Activated T-cell treated with anti-CD3 and anti-CD28 coated beads, Interleukin-2, amount 50 U/mL, for 72 hours (primary cell): ENCODE measurements around the gene PAM. TPM values are rescaled to one million over a fixed set of nuclear protein-coding genes. Genes with fewer than 3 reads are reported as not detected.

Experiments
- ATAC-seq, 2 donors: fragments of 150-1000 bp; cut with Tn5 transposase; replicated peaks in 1 of 2; 2 replicates each; pipeline ENCODE4 v1.10.0; 2021; ENCODE audit warnings: moderate library complexity in 2 of 2, mild to moderate bottlenecking in 1 of 2
- DNase-seq, 2 donors: peaks; one replicate each; pipeline ENCODE4 v3.0.0; 2021 to 2022; ENCODE audit warnings: mixed read lengths in 1 of 2
- H3K27ac Mint-ChIP-seq: one replicate; pipeline ENCODE4 v1.8.0; 2022; ENCODE audit warnings: mild to moderate bottlenecking, moderate library complexity, mixed read lengths
- H3K27me3 Mint-ChIP-seq: one replicate; pipeline ENCODE4 v1.8.0; 2022; ENCODE audit warnings: low read depth, mixed read lengths
- H3K36me3 Mint-ChIP-seq, 2 donors: one replicate each; pipeline ENCODE4 v1.8.0; 2022; ENCODE audit warnings: mixed read lengths in 2 of 2, mild to moderate bottlenecking in 1 of 2; ENCODE audit not compliant: insufficient read depth in 2 of 2
- H3K4me1 Mint-ChIP-seq: one replicate; pipeline ENCODE4 v1.8.0; 2022; ENCODE audit warnings: low read depth, mixed read lengths
- H3K4me3 Mint-ChIP-seq, 2 donors: one replicate each; pipeline ENCODE4 v1.8.0; 2022; ENCODE audit warnings: mild to moderate bottlenecking in 2 of 2, mixed read lengths in 2 of 2, moderate library complexity in 2 of 2
- H3K9me3 Mint-ChIP-seq, 2 donors: one replicate each; pipeline ENCODE4 v1.8.0; 2022; ENCODE audit warnings: mixed read lengths in 2 of 2
- total RNA-seq, 2 donors: library from RNA; stranded (reverse); gene quantifications; one replicate each; pipeline ENCODE4 v1.2.3, GENCODE V29; 2022

Gene PAM
- total RNA-seq, 2 donors from 2014 or later, result 41.7 to 56.6 TPM

GRCh38 chr5:102759289-102759688 lies 4.2 kb downstream of the PAM start:
- Mint-ChIP-seq H3K36me3 (peaks cover 5% of the 10 kb centered on the region in 2 donors), H3K27ac (peak overlapping the region; percentile 48)

GRCh38 chr5:102759700-102760099 lies 4.6 kb downstream of the PAM start:
- H3K27me3 Mint-ChIP-seq, result no peaks in the 10 kb centered on the region
- H3K4me1 Mint-ChIP-seq, result peaks cover 79% of the 10 kb centered on the region
- DNase-seq, result no peak
- H3K27ac Mint-ChIP-seq, result no peak overlapping the region
- peak overlapping the region in 1 of 2 donors; percentile 2 for H3K4me3 Mint-ChIP-seq
- no peaks in the 10 kb centered on the region for H3K9me3 Mint-ChIP-seq
- H3K36me3 Mint-ChIP-seq, result peaks cover 5% of the 10 kb centered on the region in 2 donors
- ATAC-seq, result no peak

More at GRCh38 chr5:102759289-102759688, 4.2 kb downstream of the PAM start:
- ATAC-seq (no peak), DNase-seq (no peak)
- peaks cover 79% of the 10 kb centered on the region for H3K4me1 Mint-ChIP-seq
- peaks cover 1% of the 10 kb centered on the region for H3K27me3 Mint-ChIP-seq
- peak overlapping the region; percentile 15 to 31 for H3K4me3 Mint-ChIP-seq
- no peaks in the 10 kb centered on the region for H3K9me3 Mint-ChIP-seq

GRCh38 chr5:102760815-102761214 lies 5.7 kb downstream of the PAM start:
- DNase-seq (no peak), ATAC-seq (no peak)
- Mint-ChIP-seq H3K9me3 (no peaks in the 10 kb centered on the region), H3K4me3 (peak overlapping the region; percentile 59), H3K27me3 (no peaks in the 10 kb centered on the region), H3K36me3 (peaks cover 3 to 4% of the 10 kb centered on the region in 2 donors), H3K4me1 (peaks cover 86% of the 10 kb centered on the region), H3K27ac (peak overlapping the region; percentile 10)

- Mint-ChIP-seq H3K27me3 (no peaks in the 10 kb centered on the region), H3K27ac (peak overlapping the region; percentile 93), H3K36me3 (peaks cover 0 to 1% of the 10 kb centered on the region in 2 donors), H3K4me3 (peak overlapping the region; percentile 69 to 94), H3K4me1 (peaks cover 79% of the 10 kb centered on the region), H3K9me3 (no peaks in the 10 kb centered on the region)
- DNase-seq (peak in 1 of 2 donors; percentile 12), ATAC-seq (peak; percentile 67 to 70)
These were observed 7.0 kb downstream of the PAM start for GRCh38 chr5:102762095-102762534.

- H3K36me3 Mint-ChIP-seq, result peaks cover 0 to 1% of the 10 kb centered on the region in 2 donors
- no peaks in the 10 kb centered on the region for H3K27me3 Mint-ChIP-seq
- H3K27ac Mint-ChIP-seq, result peak overlapping the region; percentile 93
- H3K9me3 Mint-ChIP-seq, result no peaks in the 10 kb centered on the region
- DNase-seq (no peak), ATAC-seq (peak in 1 of 2 donors; percentile 24)
- H3K4me1 Mint-ChIP-seq, result peaks cover 80% of the 10 kb centered on the region
- peak overlapping the region; percentile 69 to 94 for H3K4me3 Mint-ChIP-seq
These were observed 7.6 kb downstream of the PAM start for GRCh38 chr5:102762562-102763227.

- H3K27me3 Mint-ChIP-seq, result no peaks in the 10 kb centered on the region
- H3K4me1 Mint-ChIP-seq, result peaks cover 72% of the 10 kb centered on the region
- H3K9me3 Mint-ChIP-seq, result no peaks in the 10 kb centered on the region
- DNase-seq (no peak), ATAC-seq (no peak)
- H3K4me3 Mint-ChIP-seq, result peak overlapping the region; percentile 69 to 94
- peaks cover 0 to 1% of the 10 kb centered on the region in 2 donors for H3K36me3 Mint-ChIP-seq
- H3K27ac Mint-ChIP-seq, result peak overlapping the region; percentile 49
These were observed 8.6 kb downstream of the PAM start for GRCh38 chr5:102763734-102764133.

GRCh38 chr5:102764381-102765004 lies 9.4 kb downstream of the PAM start:
- no peaks in the 10 kb centered on the region for H3K27me3 Mint-ChIP-seq
- peak overlapping the region; percentile 41 for H3K27ac Mint-ChIP-seq
- no peaks in the 10 kb centered on the region for H3K9me3 Mint-ChIP-seq
- DNase-seq, result no peak
- H3K36me3 Mint-ChIP-seq, result peaks cover 0 to 1% of the 10 kb centered on the region in 2 donors
- peak in 1 of 2 donors; percentile 18 for ATAC-seq
- peaks cover 65% of the 10 kb centered on the region for H3K4me1 Mint-ChIP-seq
- peak overlapping the region; percentile 3 to 66 for H3K4me3 Mint-ChIP-seq

- no peak for DNase-seq
- Mint-ChIP-seq H3K4me1 (peaks cover 56% of the 10 kb centered on the region), H3K4me3 (peak overlapping the region; percentile 3 to 66), H3K36me3 (peaks cover 0 to 1% of the 10 kb centered on the region in 2 donors), H3K9me3 (no peaks in the 10 kb centered on the region), H3K27me3 (no peaks in the 10 kb centered on the region), H3K27ac (peak overlapping the region; percentile 41)
- ATAC-seq, result no peak
These were observed 10.2 kb downstream of the PAM start for GRCh38 chr5:102765350-102765749.

- H3K4me1 Mint-ChIP-seq, result peaks cover 56% of the 10 kb centered on the region
- H3K27ac Mint-ChIP-seq, result no peak overlapping the region
- H3K27me3 Mint-ChIP-seq, result no peaks in the 10 kb centered on the region
- DNase-seq (no peak), ATAC-seq (no peak)
- peak overlapping the region in 1 of 2 donors; percentile 12 for H3K4me3 Mint-ChIP-seq
- H3K9me3 Mint-ChIP-seq, result no peaks in the 10 kb centered on the region
- H3K36me3 Mint-ChIP-seq, result peaks cover 0 to 1% of the 10 kb centered on the region in 2 donors
These were observed 11.4 kb downstream of the PAM start for GRCh38 chr5:102766295-102767090.

- Mint-ChIP-seq H3K36me3 (peaks cover 0 to 1% of the 10 kb centered on the region in 2 donors), H3K4me3 (peak overlapping the region; percentile 18 to 75), H3K4me1 (peaks cover 54% of the 10 kb centered on the region), H3K27me3 (no peaks in the 10 kb centered on the region), H3K9me3 (no peaks in the 10 kb centered on the region), H3K27ac (peak overlapping the region; percentile 27)
- DNase-seq, result peak in 1 of 2 donors; percentile 26
- ATAC-seq, result peak; percentile 88 to 95
These were observed 12.8 kb downstream of the PAM start for GRCh38 chr5:102767862-102768261.

- DNase-seq (no peak), ATAC-seq (no peak)
- peaks cover 39% of the 10 kb centered on the region for H3K4me1 Mint-ChIP-seq
- peaks cover 1 to 6% of the 10 kb centered on the region in 2 donors for H3K36me3 Mint-ChIP-seq
- H3K27ac Mint-ChIP-seq, result peak overlapping the region; percentile 93
- H3K9me3 Mint-ChIP-seq, result no peaks in the 10 kb centered on the region
- no peak overlapping the region for H3K4me3 Mint-ChIP-seq
- H3K27me3 Mint-ChIP-seq, result no peaks in the 10 kb centered on the region
These were observed 15.7 kb downstream of the PAM start for GRCh38 chr5:102770803-102771202.

- no peak for ATAC-seq
- Mint-ChIP-seq H3K36me3 (peaks cover 1 to 10% of the 10 kb centered on the region in 2 donors), H3K4me3 (peak overlapping the region; percentile 30 to 72)
These were observed 16.3 kb downstream of the PAM start for GRCh38 chr5:102771435-102771834.

GRCh38 chr5:102772273-102772672 lies 17.2 kb downstream of the PAM start:
- DNase-seq (no peak), ATAC-seq (no peak)
- no peaks in the 10 kb centered on the region for H3K27me3 Mint-ChIP-seq
- H3K27ac Mint-ChIP-seq, result peak overlapping the region; percentile 2
- peaks cover 1 to 9% of the 10 kb centered on the region in 2 donors for H3K36me3 Mint-ChIP-seq
- H3K4me1 Mint-ChIP-seq, result peaks cover 53% of the 10 kb centered on the region
- H3K9me3 Mint-ChIP-seq, result peaks cover 0 to 1% of the 10 kb centered on the region in 2 donors
- H3K4me3 Mint-ChIP-seq, result peak overlapping the region in 1 of 2 donors; percentile 8

More at GRCh38 chr5:102771435-102771834, 16.3 kb downstream of the PAM start:
- no peak for DNase-seq
- H3K9me3 Mint-ChIP-seq, result peaks cover 0 to 1% of the 10 kb centered on the region in 2 donors
- H3K27ac Mint-ChIP-seq, result peak overlapping the region; percentile 93
- no peaks in the 10 kb centered on the region for H3K27me3 Mint-ChIP-seq
- peaks cover 45% of the 10 kb centered on the region for H3K4me1 Mint-ChIP-seq
